CD4-positive, alpha-beta T cell treated with Interleukin-15 for 4 hours (primary cell): ENCODE results near the gene ASGR2.
"Not testable (repeated sequence)": the region's sequence is repeated elsewhere in the genome, so short reads cannot be mapped to it uniquely, and the experiment has no call there.

Experiments
- DNase-seq: peaks from one replicate; pipeline ENCODE4 v3.0.0-alpha.2; 2020; ENCODE audit warnings: low spot score

Gene ASGR2

DNA sequence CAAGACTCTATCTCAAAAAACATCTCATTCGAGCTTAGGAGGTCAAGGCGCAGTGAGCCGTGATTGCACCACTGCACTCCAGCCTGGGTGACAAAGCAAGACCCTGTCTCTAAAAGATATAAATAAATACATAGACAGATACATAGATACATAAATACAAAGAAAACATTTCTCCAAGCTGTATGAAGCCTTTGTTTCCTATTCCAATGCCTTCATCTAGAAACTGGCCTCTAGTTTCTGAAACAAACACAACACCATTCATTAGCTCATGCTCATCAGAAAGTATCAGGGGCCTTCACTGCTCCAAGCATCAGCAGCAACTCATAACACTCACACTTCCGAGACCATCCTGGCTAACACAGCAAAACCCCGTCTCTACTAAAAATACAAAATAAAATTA is 10.3 kb upstream of the ASGR2 start:
- no peak for DNase-seq

DNA sequence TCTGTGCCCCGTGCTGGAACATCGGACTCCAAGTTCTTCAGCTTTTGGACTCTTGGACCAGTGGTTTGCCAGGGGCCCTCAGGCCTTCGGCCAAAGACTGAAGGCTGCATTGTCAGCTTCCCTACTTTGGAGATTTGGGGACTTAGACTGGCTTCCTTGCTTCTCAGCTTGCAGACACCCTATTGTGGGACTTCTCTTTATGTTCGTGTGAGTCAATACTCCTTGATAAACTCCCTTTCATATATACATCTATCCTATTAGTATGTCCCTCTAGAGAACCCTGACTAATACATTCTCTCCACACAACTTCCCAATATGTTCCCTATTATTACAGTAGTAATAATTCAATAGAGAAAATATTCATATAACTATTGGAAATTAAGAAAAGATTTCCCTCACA is 9.2 kb upstream of the ASGR2 start:
- no peak for DNase-seq

DNA sequence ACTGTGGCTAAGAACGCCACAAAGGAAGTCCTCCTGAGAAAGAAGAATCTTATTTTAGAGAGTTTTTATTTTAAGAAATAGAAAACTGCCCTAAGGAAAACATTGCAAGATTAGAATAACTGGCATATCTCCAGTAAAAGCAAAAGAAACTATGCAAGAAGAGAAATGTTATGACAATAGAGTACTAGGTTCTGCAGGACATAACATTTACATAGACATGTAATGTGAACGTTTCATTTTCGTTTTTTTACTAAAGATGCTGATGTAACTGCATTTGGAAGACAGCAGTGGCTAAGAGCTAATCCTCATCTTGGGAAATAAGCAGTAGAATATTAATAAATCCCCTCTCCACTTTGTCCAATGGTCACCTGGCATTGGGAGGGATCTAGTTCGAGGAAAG is 7.8 kb upstream of the ASGR2 start:
- DNase-seq: no peak

DNA sequence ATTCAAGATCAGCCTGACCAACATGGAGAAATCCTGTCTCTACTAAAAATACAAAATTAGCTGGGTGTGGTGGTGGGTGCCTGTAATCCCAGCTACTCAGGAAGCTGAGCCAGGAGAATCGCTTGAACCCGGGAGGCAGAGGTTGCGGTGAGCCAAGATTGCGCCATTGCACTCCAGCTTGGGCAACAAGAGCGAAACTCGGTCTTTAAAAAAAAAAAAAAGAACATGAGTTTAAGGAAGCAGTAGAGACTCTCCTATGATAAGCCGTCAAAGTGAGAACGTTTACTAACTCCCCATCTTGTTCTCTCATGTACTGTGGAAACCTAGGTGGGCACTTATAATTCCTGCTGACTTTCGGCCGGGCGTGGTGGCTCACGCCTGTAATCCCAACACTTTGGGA is 6.0 kb upstream of the ASGR2 start:
- not testable (repeated sequence) for DNase-seq

DNA sequence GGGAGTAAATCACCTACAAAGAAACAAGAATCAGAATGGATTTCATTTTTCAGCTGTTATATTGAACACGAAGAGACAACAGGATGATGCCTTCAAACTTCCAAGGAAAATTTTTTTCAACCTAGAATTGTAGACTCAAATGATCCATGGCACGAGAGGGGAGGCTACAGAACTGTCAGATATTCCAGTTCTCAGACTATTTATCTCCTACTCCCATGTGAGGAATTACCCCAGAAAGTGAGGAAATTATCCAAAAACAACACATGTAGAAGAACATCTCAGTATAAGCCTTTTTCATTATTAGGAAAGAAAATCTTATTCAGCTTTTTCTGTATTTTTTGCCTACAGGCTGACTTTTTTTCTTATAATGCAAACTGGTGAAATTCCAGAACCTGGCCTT is 5.5 kb upstream of the ASGR2 start:
- DNase-seq: no peak

DNA sequence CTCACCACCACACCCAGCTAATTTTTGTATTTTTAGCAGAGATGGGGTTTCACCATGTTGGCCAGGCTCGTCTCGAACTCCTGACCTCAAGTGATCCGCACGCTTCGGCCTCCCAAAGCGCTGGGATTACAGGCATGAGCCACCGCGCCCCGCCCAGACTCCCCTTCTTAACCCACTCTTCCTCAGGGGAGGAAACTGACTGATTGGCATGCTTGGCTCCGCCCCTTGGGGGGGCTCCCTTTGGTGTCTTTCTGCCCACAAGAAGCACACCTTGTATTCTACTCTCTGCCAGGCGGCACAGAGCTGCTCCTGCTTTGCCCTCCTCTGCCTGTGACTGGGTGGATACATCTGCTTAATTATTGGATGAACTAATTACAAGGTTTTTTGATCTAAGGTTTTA is 4.7 kb upstream of the ASGR2 start:
- no peak for DNase-seq

DNA sequence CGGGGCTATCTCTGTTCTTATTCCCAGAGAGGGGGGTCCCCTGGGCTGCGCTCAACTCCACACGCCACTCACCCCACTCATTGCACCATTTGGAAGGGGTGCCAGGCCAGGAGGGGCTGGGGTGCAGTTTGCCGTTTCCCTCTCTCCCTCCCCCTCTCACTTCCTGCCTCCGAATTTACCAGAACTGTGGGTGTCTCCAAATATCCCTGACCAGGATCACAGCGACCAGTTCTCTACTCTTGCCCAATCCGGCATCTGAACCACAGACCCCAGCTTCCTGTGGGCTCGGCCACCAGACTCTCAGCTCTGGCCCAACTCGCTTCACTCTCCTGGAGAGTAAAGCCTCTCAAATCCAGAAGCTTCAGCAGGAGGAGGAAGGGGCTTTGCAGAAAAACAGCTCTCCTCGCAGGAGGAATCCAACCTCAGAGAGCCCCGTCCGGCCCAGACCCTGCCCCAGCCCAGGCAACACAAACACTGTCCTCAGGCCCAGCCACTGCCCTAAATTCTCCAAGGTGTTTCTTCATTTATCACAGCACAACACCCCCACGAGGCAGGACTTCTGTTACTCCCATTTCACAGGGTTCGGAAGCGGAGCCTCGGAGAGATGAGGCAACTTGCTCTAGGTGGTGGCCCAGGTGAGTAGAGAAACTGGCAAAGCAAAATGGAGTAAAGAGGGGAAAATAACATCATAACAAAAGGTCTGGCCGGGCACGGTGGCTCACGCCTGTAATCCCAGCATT is 423 bp upstream of the ASGR2 start:
- DNase-seq: no peak

DNA sequence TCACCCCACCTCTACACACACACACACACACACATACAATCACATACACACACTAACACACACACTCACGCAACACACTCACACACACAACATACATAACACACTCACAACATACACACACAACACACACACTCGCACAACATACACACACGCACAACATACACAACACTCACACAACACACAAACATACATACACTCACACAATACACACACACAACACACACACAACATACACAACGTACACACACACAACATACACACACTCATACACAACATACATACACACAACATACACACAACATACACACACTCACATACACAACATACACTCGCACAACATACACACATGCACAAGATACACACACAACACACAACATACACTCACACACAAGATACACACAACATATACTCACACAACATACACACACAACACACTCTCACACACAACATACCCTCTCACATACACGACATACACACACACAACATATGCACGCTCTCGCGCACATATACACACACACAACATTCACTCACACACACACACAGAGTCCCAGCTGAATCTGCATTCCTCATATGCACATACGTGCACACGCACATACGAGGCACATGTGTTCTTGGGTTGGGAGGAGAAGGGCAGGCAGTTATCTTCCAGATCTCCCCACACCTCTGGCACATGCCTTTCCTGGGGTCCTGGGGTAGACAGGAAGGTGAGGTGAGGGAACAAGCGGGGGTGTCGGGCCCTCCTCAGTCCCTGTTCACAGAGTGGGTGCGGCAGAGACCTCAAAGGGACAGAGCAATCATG is 1.1 kb downstream of the ASGR2 start:
- DNase-seq: no peak

DNA sequence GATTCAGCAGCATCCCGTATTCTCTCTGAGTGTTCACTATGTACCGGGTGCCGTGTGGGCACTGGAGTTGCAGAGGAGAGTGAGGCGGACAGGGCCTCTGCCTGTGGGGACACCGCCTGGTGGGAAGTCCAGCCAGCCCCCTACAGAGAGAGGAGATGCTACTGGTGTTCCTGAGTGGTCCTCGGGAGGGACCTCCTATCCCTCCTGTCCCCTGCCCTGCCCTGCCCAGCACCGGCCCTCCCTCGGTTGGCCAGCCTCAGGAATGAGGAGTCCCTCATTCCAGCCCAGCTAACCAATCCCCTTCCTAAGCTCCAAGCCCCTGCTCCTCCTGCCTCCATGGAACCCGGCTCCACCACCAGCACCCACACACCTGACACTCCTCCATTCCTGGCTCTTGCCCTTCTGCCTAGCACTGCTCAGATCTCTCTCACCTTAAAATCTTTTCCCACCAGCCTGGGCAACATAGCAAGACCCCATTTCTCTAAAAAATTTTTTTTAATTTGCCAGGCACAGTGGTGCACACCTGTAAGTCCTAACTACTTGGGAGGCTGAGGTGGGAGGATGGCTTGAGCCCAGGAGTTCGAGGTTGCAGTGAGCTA is 2.0 kb downstream of the ASGR2 start:
- DNase-seq: no peak

DNA sequence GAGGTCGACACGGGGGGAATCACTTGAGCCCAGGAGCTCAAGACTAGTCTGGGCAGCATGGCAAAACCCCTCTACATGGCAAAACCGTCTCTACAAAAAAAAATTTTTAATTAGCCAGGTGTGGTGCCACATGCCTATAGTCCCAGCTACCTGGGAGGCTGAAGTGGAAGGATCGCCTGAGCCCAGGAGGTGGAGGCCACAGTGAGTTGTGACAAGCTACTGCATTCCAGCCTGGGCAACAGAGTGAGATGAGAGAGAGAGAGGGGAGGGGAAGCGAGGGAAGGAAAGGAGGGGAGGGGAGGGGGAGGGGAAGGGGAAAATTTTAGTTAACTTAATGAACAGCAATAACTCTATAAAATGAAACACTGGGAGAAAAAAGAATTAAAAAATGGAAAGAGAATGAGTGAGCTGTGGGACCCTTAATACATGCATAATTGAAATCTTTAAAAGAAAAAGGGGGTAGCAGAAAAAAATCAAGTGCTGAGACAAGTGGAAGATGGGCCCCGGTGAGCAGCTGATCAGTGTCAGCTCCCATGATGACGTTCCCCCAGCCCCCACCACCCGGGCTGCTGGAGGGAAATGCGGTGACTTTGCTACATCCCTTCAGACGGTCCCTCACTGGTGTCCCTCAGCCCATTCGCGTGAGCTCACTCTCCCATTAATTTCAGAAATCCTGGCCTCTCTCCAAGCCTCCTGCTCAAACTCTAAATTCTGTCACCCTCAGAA is 2.7 kb downstream of the ASGR2 start:
- DNase-seq: no peak

DNA sequence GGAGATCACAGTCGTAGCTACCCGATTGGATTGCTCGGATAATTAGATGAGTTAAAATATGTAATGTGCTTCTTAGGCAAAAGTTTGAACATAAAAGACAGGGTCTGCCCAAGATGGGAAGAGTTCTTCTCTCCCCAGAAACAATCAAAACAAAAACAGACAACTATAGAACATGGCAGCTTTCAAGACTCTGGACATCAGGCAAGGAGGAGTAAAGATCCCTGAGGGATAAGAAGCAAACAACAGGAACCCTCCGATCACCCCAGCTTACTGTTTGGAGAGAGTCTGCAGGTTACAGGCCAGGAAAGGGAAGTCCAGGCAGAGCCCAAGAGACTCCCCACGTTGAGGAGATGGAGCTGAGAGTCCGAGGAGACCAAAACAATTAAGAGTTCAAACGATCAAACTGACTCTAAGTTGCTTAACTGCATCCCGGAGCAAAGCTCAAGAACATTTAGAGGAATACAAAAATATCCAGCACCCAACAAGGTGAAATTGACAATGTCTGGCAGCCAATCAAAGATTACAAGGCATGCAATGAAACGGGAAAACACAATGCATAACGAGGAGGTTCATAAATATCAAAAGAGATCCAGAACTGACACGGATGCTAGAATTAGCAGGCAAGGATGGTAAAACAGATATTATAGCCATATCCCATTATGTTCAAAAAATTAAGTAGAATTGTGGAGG is 3.9 kb downstream of the ASGR2 start:
- DNase-seq: no peak

DNA sequence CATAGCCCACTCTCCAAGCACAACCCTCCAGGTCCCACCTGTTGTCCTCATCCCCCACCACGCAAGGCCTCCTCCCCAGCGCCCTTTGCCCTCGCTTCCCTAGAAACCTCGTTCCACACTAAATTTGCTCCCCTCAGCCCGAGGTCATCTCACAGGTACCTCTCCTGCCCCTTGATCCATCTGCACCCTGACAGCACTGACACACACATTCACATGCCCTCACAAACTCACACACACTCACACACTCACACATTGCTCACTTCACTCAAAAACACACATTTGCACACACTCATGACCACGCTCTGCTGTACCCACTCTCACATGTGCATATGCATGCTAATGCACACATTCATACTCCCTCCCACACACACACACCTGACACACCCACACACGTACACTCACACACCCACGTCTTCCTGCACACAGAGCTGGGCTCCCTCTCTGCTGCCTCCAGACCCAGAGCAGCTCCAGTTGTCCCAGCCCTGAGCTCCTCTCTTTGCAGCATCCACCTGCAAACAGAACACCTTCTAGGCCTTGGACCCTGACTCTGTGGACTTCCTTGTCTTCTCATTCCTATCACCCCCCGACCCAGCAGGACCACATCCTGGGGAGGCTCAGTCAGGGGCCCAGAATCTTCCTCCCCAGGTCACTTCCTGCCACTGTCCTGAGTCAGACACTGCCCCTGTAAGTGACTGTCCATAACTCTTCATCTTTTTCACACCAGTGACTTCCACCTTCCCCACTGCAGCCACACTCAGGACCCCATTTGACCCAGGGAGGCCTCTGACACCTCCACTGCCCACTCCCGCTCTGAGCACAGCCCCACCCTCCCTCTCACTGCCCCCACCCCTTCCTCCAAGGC is 4.9 kb downstream of the ASGR2 start:
- DNase-seq: no peak

DNA sequence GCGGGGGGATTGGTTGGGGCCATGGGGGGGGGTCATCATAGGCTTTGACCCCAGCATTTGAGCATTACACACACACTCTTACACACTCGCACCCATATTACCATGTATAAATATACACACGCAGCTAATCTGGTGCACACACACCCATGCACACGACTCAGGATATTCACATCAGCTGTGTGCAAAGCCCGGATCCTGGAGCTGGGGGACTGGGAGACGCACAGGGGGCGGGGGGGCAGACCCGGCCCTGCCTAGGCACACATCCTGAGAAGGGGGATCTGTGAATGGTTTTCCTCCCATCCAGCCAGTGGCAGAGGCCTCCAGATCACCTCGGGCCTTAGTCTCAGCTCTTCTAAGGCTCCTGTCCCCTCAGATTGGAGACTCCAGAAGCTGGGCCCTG is 5.6 kb downstream of the ASGR2 start:
- DNase-seq: no peak

DNA sequence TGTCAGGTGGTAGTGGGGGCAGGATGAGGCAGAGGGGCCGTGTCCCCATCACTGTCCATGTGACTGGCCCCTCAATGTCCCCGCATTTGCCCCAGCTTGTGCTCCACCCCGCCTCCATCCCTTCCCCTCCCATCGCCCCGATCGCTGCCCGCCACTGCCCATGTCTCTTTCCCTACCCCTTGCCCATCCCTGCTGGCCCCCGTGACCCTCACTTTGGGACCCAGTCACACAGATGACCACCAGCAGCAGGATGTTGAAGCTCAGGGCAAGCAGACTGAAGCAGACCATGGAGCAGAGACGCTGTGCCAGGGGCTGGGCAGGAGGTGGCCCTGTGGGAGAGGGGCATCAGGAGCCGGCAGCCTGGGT is 6.1 kb downstream of the ASGR2 start:
- DNase-seq: no peak

DNA sequence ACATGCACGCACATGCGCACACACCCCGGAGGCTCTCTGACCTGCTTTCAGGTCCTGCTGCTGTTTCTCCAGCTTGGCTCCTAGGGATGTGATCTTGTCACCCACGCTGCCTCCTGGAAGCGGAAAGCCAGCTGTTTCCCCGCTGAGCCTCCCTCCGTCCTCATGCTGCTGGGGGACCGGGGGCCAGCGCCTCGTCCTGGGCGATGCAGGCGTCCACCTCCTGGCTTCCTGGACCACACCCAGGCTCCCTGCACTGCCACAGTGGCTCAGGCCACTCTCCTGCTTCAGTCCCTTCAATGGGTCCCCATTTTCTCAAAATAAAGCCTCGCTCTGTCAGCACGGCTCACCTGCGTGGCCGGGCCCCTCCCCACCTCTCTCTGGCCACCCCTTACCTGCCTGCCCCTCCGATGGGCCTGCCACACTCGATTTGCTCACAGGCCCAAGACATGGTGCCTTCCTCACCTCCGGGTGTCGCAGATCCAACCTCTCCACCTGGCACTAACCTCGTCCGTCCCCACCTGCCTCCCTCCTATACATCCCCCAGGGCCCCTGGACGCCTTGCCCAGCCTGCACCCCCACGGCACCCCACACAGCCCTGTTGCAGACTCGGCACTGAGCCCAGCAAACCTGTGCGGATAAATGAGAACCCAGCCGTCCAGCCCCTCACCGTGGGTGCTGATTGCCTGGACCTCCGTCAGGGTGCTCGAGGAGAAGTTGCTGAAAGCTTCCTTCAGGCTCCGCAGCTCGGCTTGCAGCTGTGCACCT is 6.6 kb downstream of the ASGR2 start:
- no peak for DNase-seq

DNA sequence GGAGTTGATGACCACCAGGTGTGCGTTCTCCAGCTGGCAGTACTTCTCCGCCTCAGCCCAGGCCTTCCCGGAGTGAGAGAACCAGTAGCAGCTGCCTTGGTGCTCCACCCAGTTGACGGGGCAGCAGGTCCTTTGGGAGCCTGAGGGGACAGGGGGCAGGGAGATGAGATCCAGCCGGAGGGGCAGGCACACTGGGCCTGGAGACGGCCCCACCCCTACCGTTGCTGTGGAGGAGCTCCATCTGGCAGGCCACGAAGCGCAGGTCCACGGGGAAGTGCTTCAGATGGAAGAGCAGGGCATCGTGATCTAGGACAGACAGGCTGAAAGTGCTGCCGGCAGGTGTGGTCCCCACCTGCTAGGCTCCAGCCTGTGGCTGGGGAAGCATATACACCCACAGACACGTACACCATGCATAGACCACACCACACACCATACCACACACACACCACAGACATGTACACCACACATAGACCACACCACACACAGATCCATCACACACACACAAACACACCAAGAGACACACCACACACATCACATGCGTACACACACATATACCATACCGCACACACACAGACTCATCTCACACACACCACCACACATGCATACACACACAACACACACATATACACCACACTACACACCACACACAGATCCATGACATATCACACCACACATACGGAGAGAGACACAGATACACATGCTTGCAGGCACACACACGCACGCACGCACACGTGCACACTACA is 7.4 kb downstream of the ASGR2 start:
- no peak for DNase-seq

DNA sequence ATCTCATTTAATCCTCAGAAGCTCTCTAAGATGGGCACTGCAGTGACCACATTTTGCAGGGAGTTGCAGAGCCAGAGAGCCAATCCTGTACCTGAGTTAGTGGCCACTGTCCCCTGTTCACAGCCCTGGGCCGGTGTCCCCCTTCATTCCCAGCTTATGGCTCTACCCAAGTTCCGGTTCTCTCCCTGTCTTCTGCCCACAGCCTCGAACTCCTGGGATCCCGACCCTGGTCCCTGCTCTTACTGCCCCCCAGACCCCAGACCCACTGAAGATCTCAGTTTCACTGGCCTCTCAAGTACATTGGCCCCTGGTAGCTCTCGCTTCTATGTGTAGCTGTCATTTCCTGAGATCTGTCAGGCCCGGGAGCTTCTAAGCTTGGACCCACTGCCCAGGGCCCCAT is 12.2 kb downstream of the ASGR2 start:
- DNase-seq: no peak

DNA sequence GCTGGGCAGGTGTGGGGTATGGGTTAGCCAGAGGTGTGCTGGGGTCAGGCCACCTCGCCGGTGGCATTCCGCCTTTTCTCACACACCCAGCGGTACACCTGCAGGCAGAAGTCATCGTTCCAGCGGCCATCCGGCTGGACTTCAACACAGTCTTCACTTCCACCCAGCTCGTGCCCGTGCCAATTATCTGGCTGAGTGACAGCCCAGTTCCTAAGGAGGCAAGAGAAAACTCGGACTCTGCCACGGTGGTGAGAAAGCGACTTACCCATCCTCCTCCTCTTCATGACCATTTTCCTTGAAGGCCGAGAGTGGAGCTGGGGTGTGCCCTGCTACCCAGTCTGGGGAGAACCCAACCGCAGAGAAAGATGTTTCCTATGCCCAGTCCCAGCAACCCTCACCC is 13.1 kb downstream of the ASGR2 start:
- no peak for DNase-seq

DNA sequence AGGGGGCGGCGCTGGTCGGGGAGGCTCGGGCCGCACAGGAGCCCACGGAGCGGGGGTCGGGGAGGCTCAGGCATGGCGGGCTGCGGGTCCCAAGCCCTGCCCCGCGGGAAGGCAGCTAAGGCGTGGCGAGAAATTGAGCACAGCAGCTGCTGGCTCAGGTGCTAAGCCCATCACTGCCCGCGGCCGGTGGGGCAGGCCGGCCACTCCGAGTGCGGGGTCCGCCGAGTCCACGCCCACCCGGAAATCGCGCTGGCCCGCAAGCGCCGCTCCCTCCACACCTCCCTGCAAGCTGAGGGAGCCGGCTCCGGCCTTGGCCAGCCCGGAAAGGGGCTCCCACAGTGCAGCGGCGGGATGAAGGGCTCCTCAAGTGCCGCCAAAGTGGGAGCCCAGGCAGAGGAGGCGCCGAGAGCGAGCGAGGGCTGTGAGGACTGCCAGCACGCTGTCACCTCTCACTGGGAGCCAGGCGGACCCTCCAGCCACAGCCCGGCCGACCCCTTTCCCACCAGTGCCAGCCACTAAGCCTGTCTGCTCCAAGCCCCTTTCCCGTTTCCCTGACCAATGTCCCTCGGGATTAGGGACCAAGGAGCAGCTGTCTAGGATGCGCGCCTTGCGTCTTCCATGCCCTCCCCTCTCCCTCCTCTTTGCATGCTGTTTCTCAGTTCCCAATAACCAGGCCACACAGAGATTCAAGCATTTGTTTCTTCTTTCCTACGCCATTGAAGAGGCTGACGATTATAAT is 13.8 kb downstream of the ASGR2 start:
- not testable (repeated sequence) for DNase-seq
